Pancreas (tissue), 10 donors: ENCODE measurements around the gene GPR39. TPM values are rescaled to one million over a fixed set of nuclear protein-coding genes. Genes with fewer than 3 reads are reported as not detected.

Source experiments
- ATAC-seq, 4 donors: fragments of 200-7000 bp; cut with Tn5 transposase; one replicate each; pipeline versions ENCODE4 v1.8.0 to v1.9.1; 2020; ENCODE audit warnings: mild to moderate bottlenecking in 4 of 4, moderate library complexity in 4 of 4
- DNase-seq, 6 donors: peaks; one replicate each; pipeline ENCODE4 v3.0.0-alpha.2; 2020
- FAIRE-seq: peaks from 2 replicates; lab custom pipeline; 2012; peaks lifted over from hg19 to GRCh38; lab: Jason Lieb, UNC
- H3K27ac ChIP-seq, 4 donors: fragments of 200-600 bp; sonication (generic); 1 replicate in 3 of 4; 2 replicates in 1 of 4; pipeline versions ENCODE4 v1.5.0 to v1.8.0; 2020
- H3K27me3 ChIP-seq, 4 donors: fragments of 200-600 bp; one replicate each; pipeline ENCODE4 v1.8.0; 2021
- H3K36me3 ChIP-seq, 3 donors: fragments of 200-600 bp; sonication (generic) in 1 of 3; one replicate each; pipeline versions ENCODE4 v1.5.0 to v1.8.0; 2020 to 2021
- H3K4me1 ChIP-seq, 3 donors: fragments of 200-600 bp; one replicate each; pipeline ENCODE4 v1.8.0; 2021
- H3K4me3 ChIP-seq, 4 donors: fragments of 200-600 bp; sonication (generic) in 2 of 4; one replicate each; pipeline versions ENCODE4 v1.5.0 to v1.8.0; 2020 to 2021
- H3K9me3 ChIP-seq, 4 donors: fragments of 200-600 bp; one replicate each; pipeline ENCODE4 v1.8.0; 2021
- CTCF ChIP-seq, 4 donors: fragments of 200-600 bp; sonication (generic) in 3 of 4; IDR thresholded peaks; one replicate each; pipeline versions ENCODE4 v1.5.0 to v1.8.0; 2021; ENCODE audit warnings: antibody characterized with exemption in 4 of 4
- WGBS, 2 donors: extraction: QIAGEN DNeasy Blood & Tissue Kit; methylation state at CpG; one replicate each; pipeline ENCODE4 v1.1.7; 2013; 5-methylcytosine and 5-hydroxymethylcytosine counted together
- intact Hi-C, 3 donors: fragments of 100-400 bp; cut with DNase I; formaldehyde crosslinking; loops; one replicate each; pipeline versions ENCODE4 v1.11.1 to v1.14.2; 2022
- polyA plus RNA-seq, 2 donors: library from polyadenylated mRNA; stranded (reverse); fragments of 200-250 nt; gene quantifications; one replicate each; pipeline ENCODE4 v1.2.3, GENCODE V29; 2013
- total RNA-seq, 6 donors: library from RNA; stranded (reverse); fragmentation: NEBNext Ultra II Directional in 4 of 6; extraction: Animal tissue kit (Norgen Biotek cat#: 25700) in 4 of 6; gene quantifications; one replicate each; pipeline versions ENCODE4 v1.2.1 to v1.2.4, GENCODE V29; 2021 to 2023
- donor health status: healthy with polysubstance abuse.
- donor health status: DM: no; HTN: no; CAD: no; lungs with moderate emphysema.
- donor health status: DM: no; HTN: no; CAD: no.
- donor health status: control.
- donor health status: control.
- donor health status: Bipolar disorder and iron deficiency.
- donor health status: DM: yes; HTN: yes; CAD: no.
- donor health status: DM: no; HTN: no; CAD: no.
- donor health status: DM: no; HTN: no; CAD: no.
- donor health status: DM: yes; HTN: yes; CAD: no.

Gene GPR39
- total and polyA plus RNA-seq, 8 donors: 2.3 to 8.1 (median 3.9) TPM

- no peak for FAIRE-seq
- WGBS, 2 donors: 95% methylated on average over 4 of the region's 4 CpGs
Measured at GRCh38 chr2:132562245-132562644, 145.6 kb downstream of the GPR39 start.

GRCh38 chr2:132564065-132564464, 147.5 kb downstream of the GPR39 start:
- H3K4me3 ChIP-seq: no peak overlapping the region
- peak overlapping the region in 1 of 4 donors; percentile 3 for H3K27ac ChIP-seq
- no peak for DNase-seq
- intact Hi-C loops: no loop called here
- no peak for FAIRE-seq
- H3K36me3 ChIP-seq: no peaks in the 10 kb centered on the region
- ATAC-seq: peak in 1 of 4 donors; percentile 18
- H3K27me3 ChIP-seq: no peaks in the 10 kb centered on the region
- peaks cover 0 to 9% (median 0%) of the 10 kb centered on the region in 3 donors for H3K4me1 ChIP-seq
- WGBS, 2 donors: 71% methylated on average over 2 of the region's 2 CpGs
- no peak for TF ChIP-seq CTCF (IDR thresholded peaks at IDR 0.05)
- H3K9me3 ChIP-seq: no peaks in the 10 kb centered on the region

More at GRCh38 chr2:132562245-132562644, 145.6 kb downstream of the GPR39 start:
- H3K4me3 ChIP-seq: no peak overlapping the region
- intact Hi-C loops: no loop called here
- H3K27ac ChIP-seq: no peak overlapping the region
- no peaks in the 10 kb centered on the region for H3K9me3 ChIP-seq
- no peaks in the 10 kb centered on the region for H3K27me3 ChIP-seq
- H3K36me3 ChIP-seq: no peaks in the 10 kb centered on the region
- no peak for DNase-seq
- ATAC-seq: no peak
- peaks cover 0 to 9% (median 0%) of the 10 kb centered on the region in 3 donors for H3K4me1 ChIP-seq
- TF ChIP-seq CTCF (IDR thresholded peaks at IDR 0.05): no peak

- ATAC-seq: no peak
- no peak for TF ChIP-seq CTCF (IDR thresholded peaks at IDR 0.05)
- no peaks in the 10 kb centered on the region for H3K36me3 ChIP-seq
- no peak for DNase-seq
- H3K4me1 ChIP-seq: peaks cover 0 to 6% (median 0%) of the 10 kb centered on the region in 3 donors
- H3K27me3 ChIP-seq: no peaks in the 10 kb centered on the region
- FAIRE-seq: no peak
- no peak overlapping the region for H3K27ac ChIP-seq
- no peaks in the 10 kb centered on the region for H3K9me3 ChIP-seq
- WGBS, 2 donors: 93 to 94% methylated on average over 6 of the region's 6 CpGs
- intact Hi-C loops: no loop called here
- no peak overlapping the region for H3K4me3 ChIP-seq
Measured at GRCh38 chr2:132566379-132566778, 149.8 kb downstream of the GPR39 start.

- Histone ChIP-seq H3K4me3 (no peak overlapping the region), H3K9me3 (no peaks in the 10 kb centered on the region), H3K27me3 (no peaks in the 10 kb centered on the region), H3K36me3 (no peaks in the 10 kb centered on the region), H3K27ac (no peak overlapping the region), H3K4me1 (peaks cover 0 to 6% (median 0%) of the 10 kb centered on the region in 3 donors)
- intact Hi-C loops: no loop called here
- DNase-seq (no peak), FAIRE-seq (no peak), ATAC-seq (no peak)
- WGBS, 2 donors: 92 to 96% methylated on average over 5 of the region's 5 CpGs
- TF ChIP-seq CTCF (IDR thresholded peaks at IDR 0.05): no peak
Measured at GRCh38 chr2:132567682-132568081, 151.1 kb downstream of the GPR39 start.

GRCh38 chr2:132568656-132569055, 152.1 kb downstream of the GPR39 start:
- Histone ChIP-seq H3K4me1 (peaks cover 0 to 5% (median 0%) of the 10 kb centered on the region in 3 donors), H3K36me3 (no peaks in the 10 kb centered on the region), H3K27me3 (no peaks in the 10 kb centered on the region), H3K27ac (no peak overlapping the region), H3K9me3 (no peaks in the 10 kb centered on the region), H3K4me3 (no peak overlapping the region)
- peak in 3 of 4 donors; percentile 42 to 62 (median 46) for ATAC-seq
- intact Hi-C loops: no loop called here
- WGBS, 2 donors: 65 to 76% methylated on average over 3 of the region's 3 CpGs
- FAIRE-seq: no peak
- peak in 1 of 6 donors; percentile 29 for DNase-seq
- TF ChIP-seq CTCF (IDR thresholded peaks at IDR 0.05): no peak
